Measurements from ENCODE around the gene GJC1. TPM values are rescaled to one million over a fixed set of nuclear protein-coding genes. Genes with fewer than 3 reads are reported as not detected.

Gene GJC1
- polyA plus RNA-seq, 1 of the 3 experiments (the other 2 are of a cell fraction), result 15.2 TPM

DNA sequence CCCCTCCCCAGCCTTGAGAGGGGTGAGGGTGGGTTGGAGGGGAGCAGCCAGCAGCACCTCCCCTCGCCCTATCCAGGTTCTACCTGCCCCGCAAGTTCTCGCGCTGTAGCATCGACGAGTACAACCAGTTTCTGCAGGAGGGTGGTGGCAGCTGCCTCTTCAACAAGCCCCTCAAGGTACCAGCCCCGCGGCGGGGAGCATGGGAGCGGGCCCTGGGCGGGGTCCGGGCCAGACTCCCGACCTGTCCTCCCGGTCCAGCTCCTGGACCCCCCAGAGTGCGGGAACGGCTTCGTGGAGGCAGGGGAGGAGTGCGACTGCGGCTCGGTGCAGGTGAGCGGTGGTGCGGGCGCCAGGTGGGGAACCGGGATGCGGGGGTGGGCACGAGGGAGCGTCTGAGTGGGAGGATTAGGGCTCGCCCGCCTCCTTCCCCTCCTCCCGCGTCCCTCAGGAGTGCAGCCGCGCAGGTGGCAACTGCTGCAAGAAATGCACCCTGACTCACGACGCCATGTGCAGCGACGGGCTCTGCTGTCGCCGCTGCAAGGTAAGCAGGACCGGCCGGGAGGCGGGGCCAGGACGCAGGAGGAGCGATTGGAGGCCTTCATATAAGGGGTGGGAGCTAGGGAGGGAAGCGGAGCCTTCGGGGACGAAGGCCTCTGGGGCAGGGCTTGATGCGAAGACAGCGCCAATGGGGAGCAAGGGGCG, 54.8 kb downstream of the GJC1 start:
- Histone ChIP-seq H3K9me3 (no peaks in the 10 kb centered on the region), H3K36me3 (replicated peaks in 1 of 2; ENCODE audit: control insufficient read depth in 1 of 2, insufficient read depth in 2 of 2, low read length in 1 of 2) (no peaks in the 10 kb centered on the region), H4K20me1 (ENCODE audit: insufficient read depth) (no peaks in the 10 kb centered on the region), H3K9ac (peak overlapping the region; percentile 12; the same call in 1 of the 2 replicates), H2AFZ (ENCODE audit: low read depth) (peak overlapping the region; percentile 97), H3K9me2 (no peaks in the 10 kb centered on the region), H3K79me2 (ENCODE audit: insufficient read depth) (no peaks in the 10 kb centered on the region), H3K27me3 (ENCODE audit: insufficient read depth) (no peaks in the 10 kb centered on the region), H3F3A (replicated peaks; ENCODE audit: insufficient read depth) (no peaks in the 10 kb centered on the region), H3K4me2 (peak overlapping the region; percentile 100), H3K27ac (ENCODE audit: low read depth in 2 of 2, low read length in 1 of 2) (no peak overlapping the region), H3K4me3 (ENCODE audit: low read depth in 2 of 2, low read length in 1 of 2) (peak overlapping the region; percentile 64 to 84), H3K4me1 (ENCODE audit: control insufficient read depth in 1 of 2, insufficient read depth in 2 of 2, low read depth in 1 of 2, low read length in 1 of 2) (peaks cover 0 to 31% of the 10 kb centered on the region in 2 experiments; a peak in 1 of 4 replicates)
- ChIA-PET CTCF (interaction anchor here (0.7 to 17.7 kb wide), 24 partner anchors 10 to 422 kb away, joined by 3 to 420 read pairs (median 4); partner anchors contain the start of genes ACBD4, ADAM11, EFTUD2 and GJC1), POLR2A (interaction anchor here (1.0 kb wide), 1 partner anchor 373 kb away, joined by 4 read pairs; the partner anchor contains the start of gene HEXIM1)
- peak; percentile 98 for DNase-seq
- WGBS (ENCODE audit: low lambda C conversion rate), result under 1% methylated on average over 37 of the region's 50 CpGs
- TF ChIP-seq USF2 (IDR thresholded peaks at IDR 0.05; ENCODE audit: borderline replicate concordance, low read depth, low read length) (no peak), REST (IDR thresholded peaks at IDR 0.05; ENCODE audit: low read depth, low read length) (no peak), FOXJ3 (CRISPR knock-in tag; IDR thresholded peaks at IDR 0.05) (no peak), EP300 (IDR thresholded peaks at IDR 0.05; ENCODE audit: borderline replicate concordance in 1 of 2, low read depth in 1 of 2, low read length in 1 of 2) (no peak), JUND (IDR thresholded peaks at IDR 0.05) (no peak), NRF1 (IDR thresholded peaks at IDR 0.05; ENCODE audit: low read depth, low read length) (0 out of 2 replicates have a peak, but pooled peaks have one; percentile 22), FOXM1 (IDR thresholded peaks at IDR 0.05; ENCODE audit: low read depth) (no peak), SIN3A (IDR thresholded peaks at IDR 0.05; ENCODE audit: borderline replicate concordance, low read depth, low read length) (0 out of 2 replicates have a peak, but pooled peaks have one; percentile 68), PBX3 (IDR thresholded peaks at IDR 0.05) (no peak), TCF12 (IDR thresholded peaks at IDR 0.05) (no peak), SMC3 (IDR thresholded peaks at IDR 0.05; ENCODE audit: low read depth, low read length) (no peak), EZH2phosphoT487 (IDR thresholded peaks at IDR 0.05; ENCODE audit: borderline replicate concordance, low read depth) (no peak), FOSL2 (IDR thresholded peaks at IDR 0.05; ENCODE audit: borderline replicate concordance, low read depth) (no peak), RFX5 (IDR thresholded peaks at IDR 0.05; ENCODE audit: low read length) (no peak), GATA2 (CRISPR knock-in tag; IDR thresholded peaks at IDR 0.05) (no peak), CHD2 (IDR thresholded peaks at IDR 0.05; ENCODE audit: low read length, partially characterized antibody) (peak; percentile 8), ELF1 (IDR thresholded peaks at IDR 0.05) (no peak), RCOR1 (IDR thresholded peaks at IDR 0.05; ENCODE audit: low read length) (no peak), MEF2A (IDR thresholded peaks at IDR 0.05; ENCODE audit: borderline replicate concordance, low read depth) (no peak), RXRA (IDR thresholded peaks at IDR 0.05; ENCODE audit: borderline replicate concordance, low read depth) (no peak), NFIC (IDR thresholded peaks at IDR 0.05; ENCODE audit: borderline replicate concordance) (no peak), YY1 (IDR thresholded peaks at IDR 0.05; ENCODE audit: low read depth) (no peak), TEAD4 (IDR thresholded peaks at IDR 0.05; ENCODE audit: borderline replicate concordance, insufficient read depth) (no peak)
- TF ChIP-seq, protein P1, sequence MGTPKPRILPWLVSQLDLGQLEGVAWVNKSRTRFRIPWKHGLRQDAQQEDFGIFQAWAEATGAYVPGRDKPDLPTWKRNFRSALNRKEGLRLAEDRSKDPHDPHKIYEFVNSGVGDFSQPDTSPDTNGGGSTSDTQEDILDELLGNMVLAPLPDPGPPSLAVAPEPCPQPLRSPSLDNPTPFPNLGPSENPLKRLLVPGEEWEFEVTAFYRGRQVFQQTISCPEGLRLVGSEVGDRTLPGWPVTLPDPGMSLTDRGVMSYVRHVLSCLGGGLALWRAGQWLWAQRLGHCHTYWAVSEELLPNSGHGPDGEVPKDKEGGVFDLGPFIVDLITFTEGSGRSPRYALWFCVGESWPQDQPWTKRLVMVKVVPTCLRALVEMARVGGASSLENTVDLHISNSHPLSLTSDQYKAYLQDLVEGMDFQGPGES (IDR thresholded peaks at IDR 0.05; ENCODE audit: low read depth, low read length), result no peak
- TF ChIP-seq, protein P2, sequence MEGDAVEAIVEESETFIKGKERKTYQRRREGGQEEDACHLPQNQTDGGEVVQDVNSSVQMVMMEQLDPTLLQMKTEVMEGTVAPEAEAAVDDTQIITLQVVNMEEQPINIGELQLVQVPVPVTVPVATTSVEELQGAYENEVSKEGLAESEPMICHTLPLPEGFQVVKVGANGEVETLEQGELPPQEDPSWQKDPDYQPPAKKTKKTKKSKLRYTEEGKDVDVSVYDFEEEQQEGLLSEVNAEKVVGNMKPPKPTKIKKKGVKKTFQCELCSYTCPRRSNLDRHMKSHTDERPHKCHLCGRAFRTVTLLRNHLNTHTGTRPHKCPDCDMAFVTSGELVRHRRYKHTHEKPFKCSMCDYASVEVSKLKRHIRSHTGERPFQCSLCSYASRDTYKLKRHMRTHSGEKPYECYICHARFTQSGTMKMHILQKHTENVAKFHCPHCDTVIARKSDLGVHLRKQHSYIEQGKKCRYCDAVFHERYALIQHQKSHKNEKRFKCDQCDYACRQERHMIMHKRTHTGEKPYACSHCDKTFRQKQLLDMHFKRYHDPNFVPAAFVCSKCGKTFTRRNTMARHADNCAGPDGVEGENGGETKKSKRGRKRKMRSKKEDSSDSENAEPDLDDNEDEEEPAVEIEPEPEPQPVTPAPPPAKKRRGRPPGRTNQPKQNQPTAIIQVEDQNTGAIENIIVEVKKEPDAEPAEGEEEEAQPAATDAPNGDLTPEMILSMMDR (IDR thresholded peaks at IDR 0.05), result no peak; the same call in 1 of the 2 replicates
